Measurements from ENCODE around the gene GSX2.
"Not testable (repeated sequence)": the region's sequence is repeated elsewhere in the genome, so short reads cannot be mapped to it uniquely, and the experiment has no call there.

Gene GSX2

GRCh38 chr4:54107951-54108748 lies 8.2 kb downstream of the GSX2 start:
- no peak for DNase-seq

GRCh38 chr4:54109241-54110018 lies 9.5 kb downstream of the GSX2 start:
- DNase-seq: no peak

- no peak for DNase-seq
Observed at GRCh38 chr4:54110019-54110416, 10.1 kb downstream of the GSX2 start.

GRCh38 chr4:54113206-54113605 lies 13.2 kb downstream of the GSX2 start:
- not testable (repeated sequence) for DNase-seq

GRCh38 chr4:54116246-54116645 lies 16.3 kb downstream of the GSX2 start:
- not testable (repeated sequence) for DNase-seq

- no peak for DNase-seq
Observed at GRCh38 chr4:54118850-54119589, 19.1 kb downstream of the GSX2 start.

GRCh38 chr4:54120518-54120917 lies 20.6 kb downstream of the GSX2 start:
- DNase-seq: no peak

GRCh38 chr4:54127660-54128059 lies 27.7 kb downstream of the GSX2 start:
- DNase-seq: no peak

- not testable (repeated sequence) for DNase-seq
Observed at GRCh38 chr4:54128694-54129093, 28.7 kb downstream of the GSX2 start.

GRCh38 chr4:54139332-54139731 lies 39.4 kb downstream of the GSX2 start:
- DNase-seq: no peak

GRCh38 chr4:54140287-54140686 lies 40.3 kb downstream of the GSX2 start:
- no peak for DNase-seq

GRCh38 chr4:54144199-54144598 lies 44.2 kb downstream of the GSX2 start:
- no peak for DNase-seq

- no peak for DNase-seq
Observed at GRCh38 chr4:54144661-54145171, 44.8 kb downstream of the GSX2 start.

GRCh38 chr4:54146139-54146538 lies 46.2 kb downstream of the GSX2 start:
- no peak for DNase-seq

- no peak for DNase-seq
Observed at GRCh38 chr4:54149323-54149722, 49.4 kb downstream of the GSX2 start.
